HG02759 (cell line): Measurements from ENCODE around the gene MAD1L1.
"Not testable (repeated sequence)": the region's sequence is repeated elsewhere in the genome, so short reads cannot be mapped to it uniquely, and the experiment has no call there.

Experiments used
- ATAC-seq: cut with Tn5 transposase; IDR thresholded peaks from one replicate; pipeline ENCODE4 v1.9.1; 2021; ENCODE audit warnings: mild to moderate bottlenecking, moderate library complexity; ENCODE audit not compliant: unreplicated experiment

The MAD1L1 gene

DNA sequence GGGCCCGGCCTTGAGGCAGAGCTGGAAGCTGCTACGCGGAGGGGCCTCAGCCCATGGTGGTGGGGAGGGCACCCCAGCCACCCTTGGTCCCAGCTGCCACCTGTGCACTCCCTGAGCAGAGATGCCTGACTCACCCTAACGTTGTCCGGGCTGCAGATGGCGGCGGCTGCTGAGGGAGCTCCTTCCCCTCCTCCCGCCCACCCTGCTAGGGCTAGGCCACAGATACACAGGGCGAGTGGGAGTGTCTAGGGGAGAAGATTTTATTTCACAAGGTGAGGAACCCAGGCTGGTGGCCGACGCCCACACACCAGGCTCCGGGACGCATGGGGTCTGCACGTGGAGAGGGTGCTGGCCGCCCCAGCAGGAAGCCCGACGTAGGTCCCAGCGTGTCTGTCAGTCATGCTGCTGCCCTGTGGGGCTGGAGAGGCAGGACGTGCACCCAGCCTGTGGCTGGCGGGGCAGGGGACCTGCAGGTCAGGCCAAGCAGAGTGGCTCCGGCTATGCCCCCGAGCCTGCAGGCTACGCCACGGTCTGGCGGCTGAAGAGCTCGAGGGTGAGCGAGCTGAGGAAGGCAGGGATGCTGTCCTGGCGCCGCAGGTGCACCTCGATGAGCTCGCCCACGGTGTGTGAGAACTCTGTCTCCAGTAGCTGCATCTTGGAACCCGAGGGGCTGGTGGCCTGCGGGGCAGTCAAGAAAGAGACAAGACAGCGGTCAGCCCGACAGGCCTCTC is 417.0 kb downstream of the MAD1L1 start:
- ATAC-seq, result not testable (repeated sequence)

DNA sequence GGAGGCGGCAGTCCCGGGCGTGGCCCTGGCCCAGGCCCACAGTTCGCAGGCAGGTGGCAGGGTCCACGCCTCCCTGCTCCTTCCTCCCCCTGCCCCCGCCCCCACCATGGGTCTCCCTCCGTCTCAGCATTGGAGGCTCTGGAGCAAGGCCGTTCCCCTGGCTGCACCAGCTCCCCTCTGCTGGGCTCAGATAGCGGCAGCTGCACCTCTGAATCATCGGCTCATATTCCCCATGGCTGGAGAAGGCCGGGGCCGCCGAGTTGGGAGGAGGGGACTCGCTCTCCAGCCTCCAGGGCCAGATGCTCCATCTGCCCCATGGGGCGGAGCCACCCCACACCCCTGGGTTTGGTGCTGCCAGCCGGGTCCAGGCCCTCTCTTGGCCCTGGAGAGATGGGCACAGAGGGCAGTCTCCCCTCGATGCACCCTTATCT is 417.7 kb downstream of the MAD1L1 start:
- no peak for ATAC-seq

DNA sequence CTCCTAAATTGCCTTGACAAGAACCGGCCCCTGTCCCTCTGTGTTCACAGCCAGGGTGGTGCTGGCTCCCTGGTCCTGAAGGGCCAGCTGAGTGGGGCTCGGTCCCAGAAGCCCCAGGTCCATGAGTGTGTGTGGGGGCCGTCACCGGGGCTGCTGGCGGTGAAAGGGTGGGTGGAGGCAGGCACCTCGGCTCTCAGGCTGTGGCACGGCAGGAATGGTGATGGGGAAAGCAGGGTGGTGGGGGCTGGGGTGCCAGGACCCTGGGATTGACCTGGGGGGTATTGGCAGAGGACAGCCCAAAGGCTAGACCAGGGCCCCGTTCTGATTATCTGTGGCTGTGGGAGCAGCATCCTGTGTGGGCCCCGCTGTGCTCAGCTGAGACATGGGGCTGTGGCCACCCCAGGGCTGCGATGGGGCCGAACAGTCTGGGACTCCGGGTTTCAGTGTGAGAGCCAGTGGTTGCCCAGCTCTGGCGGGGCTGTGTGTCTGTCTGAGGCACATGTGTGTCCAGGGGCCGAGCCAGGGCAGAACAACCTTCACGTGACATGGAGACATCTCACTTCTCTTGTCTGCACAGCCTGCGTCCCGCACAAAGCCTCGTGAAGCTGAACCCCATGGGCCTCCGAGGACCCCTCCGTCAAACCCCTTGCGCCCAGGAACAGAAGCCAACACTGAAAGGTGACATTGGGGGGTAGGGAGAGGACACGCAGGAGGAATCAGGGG is 418.5 kb downstream of the MAD1L1 start:
- ATAC-seq, result no peak

DNA sequence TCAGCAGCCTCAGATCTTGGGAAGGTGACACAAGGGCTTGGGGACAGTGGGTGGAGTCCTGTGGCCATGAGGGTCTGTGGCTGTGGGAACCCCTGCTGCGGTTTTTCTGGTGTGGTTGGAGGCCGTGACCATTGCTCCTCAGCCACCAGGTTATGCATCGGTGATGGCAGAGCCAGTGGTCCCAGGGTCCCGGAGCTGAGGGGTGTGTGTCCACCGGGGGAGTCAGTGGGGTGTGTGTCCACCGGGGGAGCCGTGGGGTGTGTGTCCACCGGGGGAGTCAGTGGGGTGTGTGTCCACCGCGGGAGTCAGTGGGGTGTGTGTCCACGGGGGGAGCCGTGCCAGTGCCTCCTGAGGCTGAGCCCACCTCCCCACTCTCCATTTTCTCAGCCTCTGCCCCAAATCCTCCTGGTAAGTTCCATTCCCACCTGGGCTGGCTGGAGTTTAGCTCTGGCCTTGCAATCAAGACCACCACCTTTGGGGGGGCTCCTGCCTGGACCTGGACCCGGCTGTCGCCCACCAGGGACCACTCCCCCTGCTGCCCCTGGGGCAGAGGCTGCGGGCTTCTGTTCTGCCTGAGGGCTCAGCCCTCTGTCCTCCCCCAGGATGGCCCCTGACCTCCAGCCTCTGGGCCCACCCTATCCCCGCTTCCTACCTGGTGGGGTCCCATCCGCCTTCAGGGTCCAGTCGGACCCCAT is 419.2 kb downstream of the MAD1L1 start:
- no peak for ATAC-seq

DNA sequence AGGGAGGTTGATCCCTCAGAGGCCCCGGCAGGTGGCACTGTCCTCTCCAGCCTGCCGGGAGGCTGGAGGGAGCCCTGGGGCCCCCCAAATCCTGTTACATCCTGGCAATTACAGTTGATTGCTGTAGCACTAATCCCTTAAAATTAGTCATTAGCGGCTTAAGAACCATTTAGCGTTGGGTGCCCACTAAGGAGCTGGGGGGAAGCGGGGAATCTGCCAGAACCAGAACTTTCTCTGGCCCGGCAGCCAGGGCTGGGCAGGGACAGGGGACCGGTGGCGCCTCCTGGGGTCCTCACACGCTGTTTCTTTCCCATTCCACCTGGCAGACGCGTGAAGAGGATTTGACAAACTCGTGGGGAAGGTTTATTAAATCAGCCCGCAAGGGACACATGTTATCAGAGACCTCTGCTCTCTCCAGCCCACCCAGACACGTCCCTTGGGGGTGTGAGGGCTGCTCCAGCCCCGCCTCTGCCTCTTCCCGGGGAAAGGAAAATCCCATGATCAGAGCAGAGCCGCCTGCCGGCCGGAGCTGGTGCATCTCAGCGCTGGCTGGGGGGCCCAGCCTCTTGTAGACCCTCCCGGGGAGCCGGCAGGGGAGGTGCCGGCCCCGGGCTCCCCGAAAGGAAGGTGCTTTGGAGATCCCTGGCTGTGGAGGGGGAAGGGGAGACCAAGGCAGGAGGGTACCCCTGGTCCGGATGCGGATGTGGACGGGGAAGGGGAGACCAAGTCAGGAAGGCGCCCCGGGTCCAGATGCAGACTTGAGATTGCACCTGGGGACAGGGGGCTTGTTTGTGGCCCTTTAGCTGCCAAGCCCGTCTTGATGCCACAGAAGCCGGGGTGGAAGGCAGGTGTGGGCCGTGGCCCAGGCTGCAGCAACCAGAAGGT is 420.0 kb downstream of the MAD1L1 start:
- ATAC-seq, result no peak

DNA sequence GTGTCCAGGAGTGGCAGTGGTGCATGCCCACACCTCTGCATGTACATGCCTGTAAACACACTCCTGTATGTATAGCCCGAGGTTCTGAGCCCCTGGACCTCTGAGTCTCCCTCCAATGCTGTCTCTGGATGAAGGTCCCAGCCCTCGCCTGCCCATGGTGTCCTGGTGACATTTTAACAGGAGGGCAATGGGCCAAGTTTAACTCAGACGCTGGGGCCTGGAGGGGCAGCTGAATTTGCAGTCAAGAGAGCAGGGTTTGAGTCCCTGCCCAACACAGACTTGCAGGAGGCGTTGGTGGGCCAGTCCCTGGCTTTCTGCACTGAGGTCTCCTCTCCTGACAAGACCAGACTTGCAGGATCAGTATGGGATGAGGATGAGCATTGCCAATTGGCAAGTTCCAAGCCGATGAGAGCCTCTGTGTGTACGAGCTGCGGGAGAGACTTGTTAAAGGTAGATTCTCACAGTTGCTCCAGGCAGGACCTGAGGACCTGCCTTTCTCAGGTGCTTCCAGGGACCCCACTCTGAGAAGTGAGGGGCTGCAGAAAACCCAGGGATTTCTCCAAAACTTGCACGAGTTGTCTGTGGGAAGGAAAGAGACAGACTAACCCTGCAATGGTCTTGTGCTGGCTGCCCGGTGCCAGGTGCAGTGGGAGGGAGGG is 420.8 kb downstream of the MAD1L1 start:
- no peak for ATAC-seq

DNA sequence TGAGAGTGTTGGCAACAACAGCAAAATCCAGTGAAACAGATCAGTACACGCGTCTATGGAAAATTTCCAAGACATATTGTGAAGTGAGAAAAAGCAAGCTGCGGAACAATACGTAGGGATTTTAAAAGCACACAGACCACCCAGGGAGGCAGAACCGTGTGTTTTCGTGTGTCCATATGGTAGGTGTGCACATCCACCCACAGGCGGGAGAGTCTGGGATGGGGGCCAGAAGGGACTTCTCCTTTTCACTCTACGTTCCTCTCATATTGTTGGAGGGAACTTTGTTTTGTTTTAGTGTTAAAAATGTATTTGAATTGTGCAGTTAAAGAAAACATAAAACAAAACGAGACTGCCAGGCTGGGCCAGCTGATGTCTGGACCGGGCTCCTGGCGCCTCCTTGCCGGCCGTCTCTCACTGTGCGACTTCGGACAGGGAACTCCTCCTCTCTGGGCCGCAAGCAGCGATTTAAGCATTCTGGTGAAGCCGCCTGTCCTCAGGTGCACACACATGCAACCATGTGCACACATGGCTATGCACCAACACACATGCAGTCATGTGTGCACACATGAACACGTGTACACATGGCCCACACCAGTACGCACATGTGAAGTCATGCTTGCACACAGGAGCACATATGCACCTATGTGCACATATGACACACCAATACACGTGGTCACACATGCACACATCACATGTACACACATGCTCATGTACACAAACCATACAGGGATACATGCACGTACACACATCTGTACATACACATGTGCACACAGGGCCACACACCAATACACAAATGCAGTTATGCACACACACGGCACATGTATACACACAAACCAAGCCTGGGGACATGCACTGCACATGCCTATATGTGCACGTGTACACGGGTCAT is 421.5 kb downstream of the MAD1L1 start:
- no peak for ATAC-seq

DNA sequence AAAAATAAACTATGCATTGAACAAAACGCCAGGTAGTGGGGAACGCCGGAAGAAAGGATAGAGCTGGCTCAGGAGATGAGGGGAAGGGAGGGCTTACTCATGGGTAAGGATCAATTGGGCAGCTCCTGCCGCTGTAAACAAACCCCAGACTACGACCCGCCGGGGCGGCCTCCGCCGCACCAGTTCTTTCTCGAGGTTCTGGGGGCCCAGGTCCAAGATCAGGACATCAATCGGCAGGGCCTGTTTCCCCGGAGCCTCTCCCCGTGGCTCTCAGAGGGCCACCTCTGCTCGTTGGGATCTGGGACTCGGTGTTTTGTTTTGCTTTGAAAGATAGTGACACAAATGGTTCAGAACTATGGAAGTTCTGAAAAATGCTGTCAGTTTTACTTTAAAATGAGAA is 422.2 kb downstream of the MAD1L1 start:
- no peak for ATAC-seq

DNA sequence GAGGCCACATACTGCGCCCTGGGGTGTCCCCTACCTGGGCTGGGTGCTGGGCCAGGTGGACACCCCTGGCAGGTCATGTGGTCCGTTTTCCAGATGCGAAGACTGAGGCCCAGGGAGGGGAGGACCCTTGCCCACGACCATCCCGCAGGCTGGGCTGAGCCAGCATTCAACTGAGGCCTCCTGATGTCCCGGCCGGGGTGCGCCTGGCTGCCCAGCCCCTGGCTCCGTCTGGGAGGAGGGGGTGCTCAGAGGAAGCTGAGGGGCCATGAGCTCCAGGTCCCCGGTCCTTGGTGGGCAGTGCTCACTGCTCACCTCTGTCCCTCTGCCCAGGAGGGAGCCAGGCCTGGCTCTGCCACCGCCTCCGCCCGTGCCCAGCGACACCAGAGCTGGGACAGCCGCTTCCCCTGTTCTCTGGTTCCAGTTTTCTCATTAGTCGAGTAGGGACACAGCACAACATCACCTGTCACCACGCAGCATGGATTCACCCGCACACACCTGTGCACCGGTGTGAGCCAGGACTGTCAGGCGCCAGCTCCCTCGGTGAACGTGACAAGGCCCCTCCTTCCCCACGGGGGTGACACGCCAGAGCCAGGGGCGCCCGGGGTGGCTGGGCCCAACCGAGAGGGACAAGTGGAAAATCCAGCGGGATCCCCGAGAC is 423.0 kb downstream of the MAD1L1 start:
- no peak for ATAC-seq

DNA sequence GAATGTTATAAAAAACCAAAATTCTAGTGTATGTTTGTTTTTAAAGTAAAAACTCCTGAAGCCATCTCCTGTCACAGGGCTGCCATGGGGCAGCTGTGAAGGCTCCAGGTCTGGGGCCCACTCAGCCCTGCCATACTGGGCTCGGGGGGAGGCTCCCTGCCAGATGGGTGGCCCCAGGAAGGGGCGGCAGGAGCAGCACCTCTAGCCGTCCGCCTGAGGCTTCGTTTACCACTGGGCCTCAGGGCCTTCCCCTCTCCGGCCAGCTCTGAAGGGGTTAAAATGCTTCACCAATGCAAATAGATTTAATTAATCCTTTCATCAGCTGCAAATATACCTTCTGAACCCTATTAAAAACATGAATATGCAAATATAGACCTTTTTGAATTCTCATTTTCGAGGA is 423.7 kb downstream of the MAD1L1 start:
- no peak for ATAC-seq

DNA sequence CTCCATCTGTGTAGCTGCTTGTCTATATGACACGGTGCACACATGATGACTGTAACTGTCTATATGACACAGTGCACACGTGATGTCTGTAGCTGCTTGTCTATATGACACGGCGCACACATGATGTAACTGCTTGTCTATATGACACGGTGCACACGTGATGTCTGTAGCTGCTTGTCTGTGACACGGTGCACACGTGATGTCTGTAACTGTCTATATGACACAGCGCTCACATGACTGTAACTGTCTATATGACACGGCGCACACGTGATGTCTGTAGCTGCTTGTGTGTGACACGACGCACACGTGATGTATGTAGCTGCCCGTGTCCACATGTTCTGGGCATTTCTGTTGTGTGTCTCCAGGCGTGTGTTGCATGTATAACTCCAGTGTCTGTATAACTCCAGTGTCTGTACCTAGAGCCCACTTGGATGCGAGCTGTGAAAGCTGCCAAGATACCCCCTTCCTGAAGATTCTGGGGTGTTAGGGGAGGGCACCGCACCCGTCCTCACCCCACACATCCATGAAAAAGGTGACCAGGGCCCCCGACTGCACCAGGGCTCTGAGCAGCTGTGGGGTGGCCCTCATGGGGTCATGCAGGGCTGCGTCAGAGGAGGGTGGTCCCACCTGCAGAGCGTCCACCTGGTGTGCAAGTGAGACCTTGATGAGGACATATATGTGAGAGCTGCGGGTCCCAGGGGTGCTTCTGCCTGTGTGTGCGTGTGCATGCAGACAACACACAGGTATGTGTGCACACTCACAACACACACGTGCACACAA is 424.7 kb downstream of the MAD1L1 start:
- no peak for ATAC-seq

DNA sequence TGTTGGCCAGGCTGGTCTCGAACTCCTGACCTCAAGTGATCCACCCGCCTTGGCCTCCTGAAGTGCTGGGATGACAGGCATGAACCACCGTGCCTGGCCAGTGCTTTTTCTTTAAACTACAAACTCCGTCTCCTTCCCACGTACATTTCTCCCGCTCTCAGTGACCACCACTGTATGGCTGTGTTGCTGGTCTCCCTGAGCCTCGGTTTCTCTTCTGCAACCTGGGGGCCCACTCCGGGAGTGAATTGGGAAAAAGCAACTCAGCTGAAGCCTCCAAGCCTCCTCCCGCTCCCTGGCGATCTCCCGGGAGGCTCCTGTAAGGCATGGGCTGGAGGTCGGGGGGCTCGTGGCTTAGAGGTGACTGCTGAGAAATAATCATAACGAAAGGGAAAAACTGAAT is 426.4 kb downstream of the MAD1L1 start:
- no peak for ATAC-seq

DNA sequence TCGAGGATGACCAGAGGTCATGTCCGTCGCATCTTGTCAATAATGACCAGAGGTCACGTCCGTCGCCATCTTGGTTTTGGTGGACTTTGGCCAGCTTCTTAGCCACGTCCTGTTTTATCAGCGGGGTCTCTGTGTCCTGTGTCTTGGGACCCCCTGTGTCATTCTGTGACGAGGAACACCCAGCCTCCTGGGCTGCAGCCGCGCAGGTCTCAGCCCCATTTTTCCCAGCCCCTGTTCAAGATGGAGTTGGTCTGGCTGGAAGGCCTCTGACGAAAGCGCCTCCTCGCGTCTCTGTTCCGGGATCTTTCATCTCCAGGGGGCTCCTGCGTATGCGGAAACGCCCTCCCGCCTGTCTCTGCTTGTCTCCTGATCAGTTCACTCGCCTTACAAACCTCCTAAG is 428.4 kb downstream of the MAD1L1 start:
- ATAC-seq, result no peak

DNA sequence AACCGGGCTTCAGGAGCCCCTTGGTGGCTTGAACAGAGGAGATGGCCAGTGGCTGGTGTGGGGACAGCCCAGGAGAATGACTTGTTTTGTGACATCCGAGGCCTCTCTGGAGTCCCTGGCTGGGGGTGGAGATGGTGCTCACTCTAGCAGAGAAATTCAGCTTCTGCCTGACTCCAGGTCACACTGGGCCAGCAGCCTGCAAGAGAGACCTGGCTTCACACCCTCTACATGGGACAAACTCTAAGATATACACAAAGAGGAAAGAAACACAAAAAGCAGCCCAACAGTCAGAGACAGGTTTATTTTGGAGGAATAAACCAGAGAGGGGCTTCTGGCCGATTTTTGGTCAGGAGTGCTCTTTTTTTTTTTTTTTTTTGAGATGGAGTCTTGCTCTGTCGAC is 429.8 kb downstream of the MAD1L1 start:
- ATAC-seq, result no peak

DNA sequence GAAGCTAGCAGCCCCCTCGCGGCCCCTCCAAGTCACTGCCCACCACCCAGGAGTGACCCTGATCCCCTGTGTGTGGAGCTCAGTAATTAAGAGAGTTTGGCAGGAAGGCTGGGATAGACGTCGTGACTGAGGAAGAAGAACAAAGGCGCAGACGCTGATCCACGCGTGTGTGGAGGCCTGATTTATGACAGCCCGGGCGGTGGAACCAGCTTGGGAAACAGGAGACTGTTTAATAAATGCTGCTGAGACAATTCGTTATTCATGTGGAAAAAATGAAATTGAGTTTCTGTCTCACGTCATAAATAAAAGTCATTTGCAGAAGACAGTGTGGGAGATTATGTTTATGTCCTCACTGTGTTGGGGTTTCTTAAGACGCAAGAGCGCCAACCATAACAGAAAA is 431.8 kb downstream of the MAD1L1 start:
- no peak for ATAC-seq

DNA sequence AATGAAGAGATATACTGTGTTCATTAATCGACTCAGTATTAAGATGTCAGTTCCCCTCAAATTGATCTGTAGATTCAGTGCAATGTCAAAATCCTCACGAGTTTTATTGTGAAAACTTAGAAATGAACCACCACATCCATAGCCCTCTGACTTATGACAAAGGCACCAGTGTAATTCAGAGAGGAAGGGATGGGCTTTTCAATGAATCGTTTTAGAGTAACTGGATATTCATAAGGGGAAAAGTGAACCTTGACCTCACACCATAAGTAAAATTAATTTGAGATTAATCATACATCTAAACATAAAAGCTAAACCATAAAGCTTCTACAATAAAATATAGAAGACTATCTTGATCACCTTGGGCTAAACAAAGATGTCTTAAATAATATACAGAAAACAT is 434.6 kb downstream of the MAD1L1 start:
- ATAC-seq, result no peak

DNA sequence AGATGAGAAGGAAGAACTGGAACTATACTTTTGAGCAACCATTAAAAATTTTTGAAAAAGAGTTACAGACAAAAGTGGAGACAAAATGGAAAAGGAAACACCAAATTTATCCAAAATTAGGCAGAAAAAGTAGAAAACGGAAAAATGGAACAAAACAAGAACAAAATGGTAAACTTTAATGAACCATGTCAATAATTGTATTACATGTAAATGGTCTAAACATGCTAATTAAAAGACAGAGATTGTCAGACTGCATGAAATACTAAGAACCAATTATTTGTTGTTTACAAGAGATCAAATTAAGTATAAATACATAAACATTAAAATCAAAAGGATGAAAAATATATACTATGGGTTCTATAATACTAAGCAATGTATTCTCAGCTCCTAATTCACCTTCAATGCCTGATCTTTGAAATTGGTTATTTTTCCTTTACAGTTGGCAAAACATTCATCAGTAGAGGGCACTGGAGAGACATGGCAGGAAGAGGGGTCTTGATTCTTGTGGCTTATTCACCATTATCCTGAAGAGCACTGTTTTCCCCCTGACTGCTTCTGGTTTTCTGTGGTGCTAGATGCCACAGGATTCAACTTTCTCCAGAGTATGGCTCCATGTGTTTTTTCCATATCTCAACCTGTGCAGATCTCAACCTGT is 437.7 kb downstream of the MAD1L1 start:
- ATAC-seq, result no peak
